ENCODE data around the gene ASAP2.

The ASAP2 gene

DNA sequence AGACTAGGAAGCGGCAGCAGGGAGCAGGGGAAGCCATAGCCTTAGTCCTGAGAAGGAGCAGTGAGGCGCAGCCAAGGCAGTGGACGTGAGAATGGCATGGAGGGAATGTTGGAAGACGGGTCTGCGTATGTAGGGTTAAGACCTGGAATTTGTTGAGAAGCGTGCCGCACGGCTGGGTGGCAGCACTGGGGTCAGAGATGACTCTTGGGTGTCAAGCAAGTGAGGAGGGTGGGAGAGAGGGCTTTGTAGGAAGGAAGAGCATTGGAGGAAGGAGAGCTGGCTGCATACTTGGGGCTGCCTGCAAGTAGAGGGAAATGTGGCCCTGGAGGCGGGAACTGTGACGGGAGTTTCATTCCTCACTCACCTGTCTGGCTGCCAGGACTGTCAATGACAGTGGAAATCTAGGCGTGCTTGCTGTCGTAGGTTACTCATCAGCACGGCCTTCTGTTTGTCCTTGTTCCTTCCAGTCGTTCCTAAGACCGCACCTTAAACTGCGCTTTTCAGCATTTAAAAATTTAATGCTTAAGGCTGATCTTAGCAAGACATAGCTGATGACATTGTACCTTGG is 108.8 kb downstream of the ASAP2 start:
- H3K9ac ChIP-seq (ENCODE audit: insufficient read length), result no peak overlapping the region
- TF ChIP-seq POLR2AphosphoS5 (IDR thresholded peaks at IDR 0.05; ENCODE audit: borderline replicate concordance, low read depth, low read length) (no peak), FOXP2 (optimal IDR thresholded peaks at IDR 0.05; ENCODE audit: control extremely low read depth, extremely low read length, insufficient read depth) (no peak), EZH2 (IDR thresholded peaks at IDR 0.05) (no peak)
- H3K4me3 ChIP-seq, result no peak overlapping the region
- H3K27ac ChIP-seq, result no peak overlapping the region
- no peaks in the 10 kb centered on the region for H3K36me3 ChIP-seq (ENCODE audit: insufficient read depth, low read length)
- DNase-seq (ENCODE audit: low read depth, low spot score), result no peak
- no peaks in the 10 kb centered on the region for H3K9me3 ChIP-seq (ENCODE audit: low read depth, low read length)

DNA sequence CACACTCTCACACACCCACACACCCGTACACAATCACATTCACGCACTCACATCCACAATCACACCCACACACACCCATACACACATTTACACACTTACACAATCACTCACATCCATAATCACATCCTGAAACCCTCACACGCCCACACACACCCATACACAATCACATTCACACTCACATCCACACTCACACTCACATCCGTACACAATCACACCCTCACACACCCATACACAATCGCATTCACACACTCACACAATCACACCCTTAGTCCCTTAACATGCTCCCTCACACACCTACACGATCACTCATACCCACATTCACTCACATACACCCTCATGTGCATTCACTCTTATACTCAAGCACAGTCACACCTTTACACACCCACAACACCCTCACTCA is 110.9 kb downstream of the ASAP2 start:
- H3K9me3 ChIP-seq (ENCODE audit: low read depth, low read length), result no peaks in the 10 kb centered on the region
- H3K27ac ChIP-seq, result no peak overlapping the region
- H3K4me3 ChIP-seq, result no peak overlapping the region
- no peak for DNase-seq (ENCODE audit: low read depth, low spot score)
- no peak overlapping the region for H3K9ac ChIP-seq (ENCODE audit: insufficient read length)
- TF ChIP-seq EZH2 (IDR thresholded peaks at IDR 0.05), result no peak
- TF ChIP-seq FOXP2 (optimal IDR thresholded peaks at IDR 0.05; ENCODE audit: control extremely low read depth, extremely low read length, insufficient read depth), result no peak
- TF ChIP-seq POLR2AphosphoS5 (IDR thresholded peaks at IDR 0.05; ENCODE audit: borderline replicate concordance, low read depth, low read length), result no peak
- no peaks in the 10 kb centered on the region for H3K36me3 ChIP-seq (ENCODE audit: insufficient read depth, low read length)

DNA sequence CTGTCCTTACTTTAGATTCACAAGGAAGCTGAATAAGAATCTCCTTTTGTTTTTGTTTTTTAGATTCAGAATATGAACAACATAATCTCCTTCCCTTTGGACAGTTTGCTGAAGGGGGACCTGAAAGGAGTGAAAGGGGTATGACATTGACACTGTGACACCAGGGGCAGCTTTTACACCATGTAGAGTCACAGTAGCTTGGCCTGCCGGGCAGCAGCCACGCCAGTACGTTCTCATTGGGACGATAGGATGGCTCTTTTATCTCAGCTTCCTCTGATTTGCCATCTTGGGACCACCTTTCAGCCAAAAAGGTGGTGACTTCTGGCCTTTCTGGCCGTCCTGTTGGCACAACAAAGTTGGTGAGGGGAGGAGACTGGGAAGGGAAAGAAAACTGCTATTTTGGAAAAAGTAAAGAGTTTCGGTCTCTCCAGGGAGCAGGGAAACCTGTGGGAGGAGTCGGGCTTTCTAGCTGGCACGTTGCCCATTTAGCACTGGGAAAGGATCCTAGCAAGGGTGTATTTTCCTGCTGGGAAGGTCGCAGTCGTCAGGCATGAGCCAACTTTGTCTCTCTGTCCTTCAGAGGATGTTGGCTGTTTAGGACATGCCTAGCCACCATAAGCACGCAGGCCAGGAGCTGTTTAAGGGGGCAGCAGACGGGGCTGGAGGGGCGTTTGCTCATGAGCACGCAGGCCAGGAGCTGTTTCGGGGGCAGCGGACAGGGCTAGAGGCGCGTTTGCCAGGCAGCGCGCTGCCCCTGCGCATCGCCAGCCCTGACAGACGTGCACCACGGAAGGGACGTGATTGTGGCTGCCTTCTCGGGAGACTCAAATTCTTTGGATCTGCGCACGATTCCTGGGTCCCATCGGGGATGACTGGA is 112.1 kb downstream of the ASAP2 start:
- Histone ChIP-seq H3K9ac (ENCODE audit: insufficient read length) (no peak overlapping the region), H3K27ac (no peak overlapping the region), H3K4me3 (no peak overlapping the region), H3K9me3 (ENCODE audit: low read depth, low read length) (no peaks in the 10 kb centered on the region), H3K36me3 (ENCODE audit: insufficient read depth, low read length) (no peaks in the 10 kb centered on the region)
- TF ChIP-seq FOXP2 (optimal IDR thresholded peaks at IDR 0.05; ENCODE audit: control extremely low read depth, extremely low read length, insufficient read depth) (no peak), EZH2 (IDR thresholded peaks at IDR 0.05) (no peak), POLR2AphosphoS5 (IDR thresholded peaks at IDR 0.05; ENCODE audit: borderline replicate concordance, low read depth, low read length) (no peak)
- DNase-seq (ENCODE audit: low read depth, low spot score), result no peak

DNA sequence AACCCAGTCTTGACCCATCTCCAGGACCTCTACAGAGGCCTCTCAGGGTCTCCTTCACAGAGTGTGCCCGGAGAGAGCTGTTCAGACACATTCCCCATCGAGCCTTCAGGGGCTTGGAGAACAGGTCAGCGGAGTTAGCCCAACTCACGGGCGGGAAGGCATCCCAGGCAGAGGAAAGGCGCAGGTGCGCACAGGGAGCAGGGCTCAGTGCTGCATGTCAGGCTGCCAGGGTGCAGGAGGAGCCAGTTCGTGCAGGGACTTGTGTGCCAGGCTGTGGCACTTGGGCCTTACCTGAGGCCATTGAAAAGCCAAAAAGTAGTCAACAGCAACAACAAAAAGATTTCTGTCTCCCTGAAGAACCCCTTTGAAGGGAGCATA is 112.7 kb downstream of the ASAP2 start:
- no peak overlapping the region for H3K4me3 ChIP-seq
- DNase-seq (ENCODE audit: low read depth, low spot score), result no peak
- H3K27ac ChIP-seq, result no peak overlapping the region
- TF ChIP-seq FOXP2 (optimal IDR thresholded peaks at IDR 0.05; ENCODE audit: control extremely low read depth, extremely low read length, insufficient read depth) (no peak), EZH2 (IDR thresholded peaks at IDR 0.05) (no peak), POLR2AphosphoS5 (IDR thresholded peaks at IDR 0.05; ENCODE audit: borderline replicate concordance, low read depth, low read length) (no peak)
- no peaks in the 10 kb centered on the region for H3K36me3 ChIP-seq (ENCODE audit: insufficient read depth, low read length)
- H3K9ac ChIP-seq (ENCODE audit: insufficient read length), result no peak overlapping the region
- no peaks in the 10 kb centered on the region for H3K9me3 ChIP-seq (ENCODE audit: low read depth, low read length)

DNA sequence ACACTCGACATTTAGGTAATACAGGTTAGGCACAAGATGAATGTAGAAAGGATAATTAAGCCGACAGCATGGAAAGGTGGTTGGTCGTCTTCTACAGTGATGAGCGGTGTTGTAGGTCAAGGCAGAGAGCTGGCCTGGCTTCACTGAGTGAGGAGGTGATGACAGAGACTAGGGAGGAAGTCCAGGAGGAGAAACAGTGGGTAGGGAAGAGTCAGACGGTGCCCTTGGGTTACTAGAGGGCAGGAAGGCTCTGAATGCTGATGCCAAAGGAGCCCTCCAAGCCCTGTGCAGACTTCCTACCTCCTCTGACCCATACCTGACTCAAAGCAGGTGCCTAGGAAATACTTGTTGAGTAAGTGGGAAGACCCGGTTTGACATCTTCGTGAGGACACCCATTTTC is 116.0 kb downstream of the ASAP2 start:
- H3K27ac ChIP-seq, result no peak overlapping the region
- DNase-seq (ENCODE audit: low read depth, low spot score), result no peak
- no peak overlapping the region for H3K9ac ChIP-seq (ENCODE audit: insufficient read length)
- H3K9me3 ChIP-seq (ENCODE audit: low read depth, low read length), result no peaks in the 10 kb centered on the region
- H3K36me3 ChIP-seq (ENCODE audit: insufficient read depth, low read length), result peaks cover under 1% of the 10 kb centered on the region; the same call in 1 of the 2 replicates
- H3K4me3 ChIP-seq, result no peak overlapping the region
- TF ChIP-seq FOXP2 (optimal IDR thresholded peaks at IDR 0.05; ENCODE audit: control extremely low read depth, extremely low read length, insufficient read depth), result no peak
- TF ChIP-seq EZH2 (IDR thresholded peaks at IDR 0.05), result no peak
- TF ChIP-seq POLR2AphosphoS5 (IDR thresholded peaks at IDR 0.05; ENCODE audit: borderline replicate concordance, low read depth, low read length), result no peak

DNA sequence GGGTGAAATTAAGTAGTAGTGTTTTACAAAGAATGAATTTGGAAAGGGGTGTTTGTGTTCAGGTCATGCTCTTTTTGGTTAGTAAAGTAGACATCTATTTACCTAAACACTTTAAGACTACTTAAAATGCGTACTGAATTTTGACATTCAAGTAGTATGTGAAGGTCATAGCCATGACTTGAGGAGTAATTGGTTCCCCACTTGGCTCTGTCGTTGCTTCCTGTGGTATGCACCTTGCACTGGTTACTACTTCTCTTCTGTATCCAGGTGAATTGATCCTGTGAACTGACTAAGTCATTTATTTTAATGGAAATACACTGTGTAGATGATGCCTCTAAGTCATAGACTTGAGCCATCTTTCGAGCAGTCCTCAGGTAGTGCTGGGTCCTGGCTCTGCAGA is 118.8 kb downstream of the ASAP2 start:
- Histone ChIP-seq H3K27ac (no peak overlapping the region), H3K9me3 (ENCODE audit: low read depth, low read length) (no peaks in the 10 kb centered on the region), H3K9ac (ENCODE audit: insufficient read length) (no peak overlapping the region), H3K4me3 (no peak overlapping the region), H3K36me3 (ENCODE audit: insufficient read depth, low read length) (peaks cover 5% of the 10 kb centered on the region; the same call in 1 of the 2 replicates)
- no peak for DNase-seq (ENCODE audit: low read depth, low spot score)
- TF ChIP-seq EZH2 (IDR thresholded peaks at IDR 0.05), result no peak
- TF ChIP-seq FOXP2 (optimal IDR thresholded peaks at IDR 0.05; ENCODE audit: control extremely low read depth, extremely low read length, insufficient read depth), result no peak
- TF ChIP-seq POLR2AphosphoS5 (IDR thresholded peaks at IDR 0.05; ENCODE audit: borderline replicate concordance, low read depth, low read length), result no peak

DNA sequence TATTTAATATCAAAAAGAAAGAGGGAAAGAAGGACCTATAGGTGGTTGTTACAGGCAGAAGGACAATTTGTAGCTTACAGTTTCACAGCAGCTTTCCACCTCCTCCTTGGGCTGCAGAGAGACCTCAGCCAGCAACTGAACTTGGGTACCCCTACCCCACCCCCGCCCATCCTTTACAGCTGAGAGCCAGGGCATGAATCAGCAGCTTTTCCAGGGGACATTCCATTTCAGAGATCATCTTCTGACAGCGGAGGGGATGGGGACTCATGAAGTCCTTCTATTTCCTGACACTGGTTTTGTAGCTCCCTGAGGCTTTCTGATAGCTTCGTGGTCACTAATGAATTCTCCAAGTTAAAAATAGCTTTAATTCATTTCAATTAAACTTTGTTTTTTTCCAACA is 120.4 kb downstream of the ASAP2 start:
- Histone ChIP-seq H3K27ac (no peak overlapping the region), H3K36me3 (ENCODE audit: insufficient read depth, low read length) (peaks cover 5% of the 10 kb centered on the region; the same call in 1 of the 2 replicates), H3K9me3 (ENCODE audit: low read depth, low read length) (no peaks in the 10 kb centered on the region), H3K4me3 (no peak overlapping the region), H3K9ac (ENCODE audit: insufficient read length) (no peak overlapping the region)
- DNase-seq (ENCODE audit: low read depth, low spot score), result no peak
- TF ChIP-seq FOXP2 (optimal IDR thresholded peaks at IDR 0.05; ENCODE audit: control extremely low read depth, extremely low read length, insufficient read depth) (no peak), EZH2 (IDR thresholded peaks at IDR 0.05) (no peak), POLR2AphosphoS5 (IDR thresholded peaks at IDR 0.05; ENCODE audit: borderline replicate concordance, low read depth, low read length) (no peak)

DNA sequence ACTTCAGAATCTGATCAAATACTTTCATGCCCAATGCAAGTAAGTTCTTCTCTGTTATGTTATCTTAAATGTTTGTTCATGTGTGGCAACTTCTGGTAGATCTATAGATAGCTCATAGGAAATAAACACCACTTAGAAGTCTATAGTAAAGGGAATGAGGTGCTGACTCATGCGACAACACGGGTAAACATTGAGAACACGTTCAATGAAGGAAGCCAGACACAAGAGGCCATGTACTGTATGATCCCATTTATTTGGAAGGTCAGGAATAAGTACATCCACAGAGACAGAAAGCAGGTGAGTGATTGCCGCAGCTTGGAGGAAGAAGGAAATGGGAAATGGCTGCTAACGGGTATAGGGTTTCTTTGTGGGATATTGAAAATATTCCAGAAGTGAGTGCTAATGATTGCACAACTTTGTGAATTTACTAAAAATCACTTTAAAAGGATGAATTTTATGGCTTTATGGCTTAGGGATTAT is 121.3 kb downstream of the ASAP2 start:
- Histone ChIP-seq H3K27ac (no peak overlapping the region), H3K9ac (ENCODE audit: insufficient read length) (no peak overlapping the region), H3K9me3 (ENCODE audit: low read depth, low read length) (no peaks in the 10 kb centered on the region), H3K4me3 (no peak overlapping the region), H3K36me3 (ENCODE audit: insufficient read depth, low read length) (peaks cover 5% of the 10 kb centered on the region; the same call in 1 of the 2 replicates)
- no peak for DNase-seq (ENCODE audit: low read depth, low spot score)
- TF ChIP-seq POLR2AphosphoS5 (IDR thresholded peaks at IDR 0.05; ENCODE audit: borderline replicate concordance, low read depth, low read length), result no peak
- TF ChIP-seq FOXP2 (optimal IDR thresholded peaks at IDR 0.05; ENCODE audit: control extremely low read depth, extremely low read length, insufficient read depth), result no peak
- no peak for TF ChIP-seq EZH2 (IDR thresholded peaks at IDR 0.05)

All from SK-N-MC (cell line).